HG02678 (cell line): ENCODE measurements around the gene CDON.
"Not testable (repeated sequence)": the region's sequence is repeated elsewhere in the genome, so short reads cannot be mapped to it uniquely, and the experiment has no call there.

Source experiments
- ATAC-seq: cut with Tn5 transposase; IDR thresholded peaks from one replicate; pipeline ENCODE4 v1.9.1; 2021; ENCODE audit warnings: mild to moderate bottlenecking, moderate library complexity; ENCODE audit not compliant: unreplicated experiment

The CDON gene

GRCh38 chr11:126046570-126047195 lies 16.0 kb downstream of the CDON start:
- no peak for ATAC-seq

GRCh38 chr11:126039485-126040271 lies 23.0 kb downstream of the CDON start:
- ATAC-seq: no peak

- no peak for ATAC-seq
Measured at GRCh38 chr11:126035718-126036117, 26.9 kb downstream of the CDON start.

GRCh38 chr11:126034933-126035425 lies 27.7 kb downstream of the CDON start:
- no peak for ATAC-seq

DNA sequence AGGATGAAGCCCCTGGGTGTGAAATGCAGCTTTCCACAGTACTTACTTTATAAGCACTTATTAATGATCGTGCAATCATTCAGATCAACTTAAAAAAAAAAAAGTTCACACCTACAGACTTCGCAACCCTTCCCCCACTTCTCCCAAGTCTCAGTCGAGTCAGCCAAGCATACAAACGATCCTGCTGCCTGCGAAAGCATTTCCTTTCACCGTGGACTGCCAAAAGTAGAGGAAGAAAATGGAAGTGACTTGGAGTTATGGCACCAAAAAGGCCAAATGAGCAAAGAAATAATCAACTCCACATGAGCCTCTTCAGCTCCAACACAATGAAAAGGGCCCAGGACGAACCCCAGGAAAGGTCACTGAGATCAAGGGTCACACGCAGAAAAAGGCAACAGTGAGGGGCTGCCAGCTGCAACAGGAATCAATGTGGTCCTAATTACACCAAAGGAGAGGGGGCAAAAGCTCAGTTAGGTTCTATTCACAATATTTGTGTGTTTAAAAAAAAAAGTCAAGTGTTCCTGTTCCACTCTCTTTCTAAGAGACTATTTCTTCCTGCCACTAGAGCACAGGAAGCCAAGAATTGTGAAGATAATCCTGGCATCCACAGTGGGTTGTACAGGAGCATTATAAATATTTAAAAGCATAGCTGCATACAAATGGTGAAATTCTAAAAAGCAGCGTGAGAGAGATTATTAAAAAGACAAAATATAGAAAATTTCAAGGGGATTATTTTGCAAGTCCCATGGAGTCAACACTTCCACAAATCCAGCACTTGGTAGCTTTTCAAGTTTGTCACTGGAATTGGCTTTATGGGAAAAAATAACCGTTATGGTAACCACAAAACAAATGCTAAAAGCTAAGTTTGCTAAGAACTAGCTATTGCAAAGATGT lies 28.4 kb downstream of the CDON start:
- ATAC-seq: no peak

DNA sequence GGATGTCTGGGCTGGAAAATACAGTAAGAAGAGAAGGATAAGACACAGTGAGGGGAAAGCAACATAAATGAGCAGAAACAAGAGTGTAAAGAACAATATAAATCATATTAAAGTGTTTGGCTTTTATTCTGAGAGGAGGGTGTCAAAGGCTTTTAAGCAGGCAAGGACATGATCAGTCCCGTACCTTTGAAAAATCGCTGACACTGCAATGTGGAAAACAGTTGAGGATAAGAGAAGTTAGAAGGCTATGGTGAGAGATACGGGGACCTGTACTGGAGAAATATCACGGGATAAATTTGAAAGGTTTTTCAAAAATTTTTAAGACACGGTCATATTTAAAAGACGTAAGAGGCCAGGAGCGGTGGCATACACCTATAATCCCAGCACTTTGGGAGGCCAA lies 30.3 kb downstream of the CDON start:
- no peak for ATAC-seq

DNA sequence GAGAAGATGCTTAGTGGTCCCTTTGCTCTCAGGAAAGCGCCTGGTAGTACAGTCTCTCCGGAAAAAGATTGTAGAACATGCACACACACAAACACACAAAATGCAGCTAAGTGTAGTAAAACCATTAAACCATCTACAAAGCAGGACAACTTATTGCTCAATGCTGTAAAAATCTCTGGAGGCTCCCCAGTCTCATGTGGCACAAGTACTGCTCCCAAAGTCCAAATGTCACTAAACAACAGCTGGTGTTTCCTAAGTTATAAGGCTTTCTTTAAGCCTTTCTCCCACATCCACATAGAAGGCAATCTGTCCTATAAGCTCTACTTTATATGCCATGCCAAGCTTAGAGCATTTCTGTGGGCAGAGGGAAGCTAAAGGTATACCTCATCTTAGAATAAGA lies 32.9 kb downstream of the CDON start:
- ATAC-seq: no peak

DNA sequence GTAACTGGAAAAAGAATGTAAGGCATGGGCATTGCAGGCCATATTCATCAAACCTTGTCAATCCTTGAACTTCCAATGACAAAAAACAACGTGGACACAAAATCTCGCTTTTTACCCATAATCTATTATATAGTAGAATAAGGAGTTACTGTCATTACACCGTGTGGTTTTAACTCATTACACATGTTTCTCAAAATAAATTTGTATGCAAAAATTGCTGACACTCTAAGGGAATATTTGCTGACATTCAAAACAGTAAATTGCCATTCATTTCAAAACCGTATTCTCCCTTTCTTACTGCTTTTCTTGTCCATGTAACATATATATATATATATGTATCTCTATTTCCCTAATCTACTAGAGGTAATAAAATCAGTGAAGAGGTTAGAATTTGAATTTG lies 33.4 kb downstream of the CDON start:
- no peak for ATAC-seq

DNA sequence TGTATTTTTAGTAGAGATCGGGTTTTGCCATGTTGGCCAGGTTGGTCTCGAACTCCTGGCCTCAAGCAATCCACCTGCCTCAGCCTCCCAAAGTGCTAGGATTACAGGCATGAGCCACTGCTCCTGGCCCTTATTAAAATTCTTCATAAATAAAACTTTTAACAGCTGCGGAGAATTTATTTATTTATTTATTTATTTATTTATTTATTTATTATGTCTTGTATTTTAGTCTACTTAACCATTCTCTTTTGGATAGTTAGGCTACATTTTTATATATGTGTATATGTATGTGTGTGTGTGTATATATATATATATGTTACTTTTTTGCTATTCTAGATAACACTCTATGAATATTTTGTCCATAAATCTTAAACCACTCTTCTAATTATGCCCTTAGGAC lies 34.1 kb downstream of the CDON start:
- ATAC-seq: not testable (repeated sequence)

DNA sequence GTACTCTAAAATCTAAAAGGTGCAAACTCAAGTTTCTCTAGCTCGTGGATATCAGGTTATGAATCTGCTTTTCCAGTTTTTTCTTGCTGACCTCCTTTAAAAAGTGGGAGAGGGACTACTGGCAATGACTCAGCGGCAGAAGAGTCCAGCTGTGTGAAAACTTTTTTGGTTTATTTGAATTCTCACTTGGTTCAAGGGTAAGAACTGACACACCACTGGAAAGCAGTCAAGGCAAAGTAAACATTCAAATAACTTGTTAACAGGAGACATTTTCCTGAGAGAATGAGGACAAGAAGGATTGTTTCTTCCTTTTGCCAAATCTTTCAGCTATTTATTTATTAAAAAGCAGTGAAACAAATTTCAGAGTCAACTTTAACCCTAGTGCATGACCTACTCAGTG lies 36.1 kb downstream of the CDON start:
- no peak for ATAC-seq

DNA sequence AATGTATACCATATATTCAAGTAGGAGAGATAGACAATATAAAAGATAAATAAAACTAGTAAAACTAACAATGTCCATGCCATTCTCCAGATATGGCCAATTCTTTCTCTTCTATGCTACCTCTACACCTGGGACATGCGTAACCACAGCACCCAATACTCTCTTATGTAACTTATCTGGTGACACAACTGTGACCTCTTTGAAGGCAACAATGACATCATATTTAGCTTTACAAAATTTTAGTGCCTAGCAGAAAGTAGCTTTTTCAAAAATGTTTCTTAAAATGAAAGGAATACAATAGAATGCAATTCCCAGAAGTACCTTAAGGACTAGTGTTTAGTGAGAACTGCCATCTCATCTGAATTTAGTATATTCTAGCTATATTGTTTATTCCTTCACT lies 36.8 kb downstream of the CDON start:
- no peak for ATAC-seq

GRCh38 chr11:126024123-126024522 lies 38.5 kb downstream of the CDON start:
- no peak for ATAC-seq

DNA sequence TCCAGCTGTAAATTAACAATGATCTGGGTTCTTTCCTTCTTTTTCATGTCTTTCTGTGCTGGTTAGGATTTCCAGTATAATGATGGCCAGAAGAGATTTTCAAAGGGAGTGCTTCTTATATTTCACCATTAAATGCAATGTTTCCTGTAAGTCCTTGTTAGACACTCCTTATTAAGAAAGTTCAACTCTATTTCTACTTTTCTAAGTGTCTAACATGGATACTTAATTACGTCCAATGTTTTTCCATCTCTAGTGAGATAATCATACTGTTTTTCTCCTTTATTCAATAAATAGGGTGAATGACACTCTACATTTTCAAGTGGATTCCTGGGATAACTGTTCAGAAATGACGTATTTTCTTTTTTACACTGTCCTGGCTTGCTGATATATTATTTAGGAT lies 49.8 kb downstream of the CDON start:
- no peak for ATAC-seq

DNA sequence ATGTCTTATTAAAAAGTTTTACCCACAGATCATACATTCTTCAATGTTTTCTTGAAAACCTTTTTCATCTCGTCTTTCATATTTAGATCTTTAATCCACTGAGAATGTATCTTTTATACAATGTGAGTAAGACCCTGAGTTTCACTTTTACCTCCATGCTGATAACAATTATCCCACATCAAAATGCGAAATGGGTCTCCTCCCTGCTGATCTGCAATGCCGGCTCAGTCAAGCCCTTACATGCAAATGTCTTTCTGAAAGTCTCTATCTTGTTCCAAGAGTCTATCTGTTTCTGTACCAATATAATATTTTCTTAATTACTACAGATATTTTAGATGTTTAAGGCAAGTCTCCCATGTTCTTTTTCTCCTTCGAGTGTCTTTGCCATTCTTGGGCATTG lies 50.9 kb downstream of the CDON start:
- ATAC-seq: no peak

- no peak for ATAC-seq
Measured at GRCh38 chr11:126011265-126011664, 51.4 kb downstream of the CDON start.

DNA sequence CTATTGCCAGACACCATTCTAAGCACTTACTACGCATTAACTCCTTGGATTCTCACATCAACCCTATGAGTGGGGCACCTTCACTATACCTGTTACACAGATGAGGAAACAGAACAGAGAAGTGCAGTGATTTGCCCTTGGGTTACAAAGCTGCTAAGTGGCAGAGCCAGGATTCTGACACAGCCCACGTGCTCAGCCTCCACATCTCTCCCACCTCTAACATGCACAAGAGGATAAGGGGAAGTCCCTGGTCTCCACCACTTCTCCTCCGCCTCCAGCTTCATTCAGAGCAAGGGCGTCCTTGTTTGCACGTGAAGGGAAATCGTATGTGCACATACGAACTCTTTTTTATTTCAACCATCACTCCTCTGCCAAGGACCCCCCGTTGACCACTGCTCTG lies 53.7 kb downstream of the CDON start:
- no peak for ATAC-seq

GRCh38 chr11:126007238-126007637 lies 55.4 kb downstream of the CDON start:
- ATAC-seq: no peak

DNA sequence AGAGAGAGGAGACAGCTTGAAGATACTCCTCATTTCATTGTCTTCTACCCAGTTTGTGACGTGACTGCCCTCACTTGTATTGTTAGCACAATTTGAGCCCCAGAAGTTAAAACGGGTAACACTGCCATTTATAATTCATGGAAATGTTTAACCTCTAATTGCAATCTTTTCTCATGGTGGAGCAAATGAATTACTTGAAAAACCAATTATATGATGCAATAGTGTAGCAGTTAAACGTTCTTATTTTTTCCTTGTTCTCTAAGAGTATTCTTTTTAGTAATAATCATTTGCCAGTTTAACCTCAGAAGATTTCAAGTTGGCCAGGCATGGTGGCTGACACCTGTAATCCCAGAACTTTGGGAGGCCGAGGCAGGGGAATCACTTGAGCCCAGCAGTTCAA lies 56.6 kb downstream of the CDON start:
- ATAC-seq: no peak

GRCh38 chr11:126002181-126002580 lies 60.5 kb downstream of the CDON start:
- no peak for ATAC-seq

DNA sequence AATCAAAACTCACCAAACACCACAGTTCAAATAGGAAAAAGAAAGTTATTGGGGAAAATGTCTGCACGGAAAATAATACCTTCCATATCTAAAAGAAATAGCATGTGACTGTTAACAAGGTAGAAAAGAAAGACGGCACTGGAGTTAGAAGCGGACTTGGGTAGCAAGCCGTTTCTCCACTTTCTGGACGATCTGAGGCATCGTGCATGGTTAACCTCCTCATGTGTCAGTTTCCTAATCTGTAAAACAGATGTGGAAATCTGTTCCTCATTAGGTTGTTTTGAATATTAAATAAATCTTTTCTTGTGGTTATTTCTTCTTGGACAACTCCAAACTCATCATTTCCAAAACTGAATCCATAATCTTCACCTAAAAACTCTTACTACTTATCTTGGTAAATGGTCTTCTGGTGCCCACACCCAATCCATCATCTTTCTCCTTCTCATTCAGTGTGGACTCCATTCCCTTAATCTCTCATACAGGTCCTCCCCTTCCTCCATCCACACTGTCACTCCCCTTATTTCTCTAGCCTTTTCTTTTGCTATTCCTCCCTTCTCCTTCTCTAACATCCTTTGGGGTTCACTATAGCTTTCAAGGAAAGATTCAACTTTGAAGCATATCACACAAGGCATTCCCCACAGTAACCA lies 63.3 kb downstream of the CDON start:
- ATAC-seq: no peak

DNA sequence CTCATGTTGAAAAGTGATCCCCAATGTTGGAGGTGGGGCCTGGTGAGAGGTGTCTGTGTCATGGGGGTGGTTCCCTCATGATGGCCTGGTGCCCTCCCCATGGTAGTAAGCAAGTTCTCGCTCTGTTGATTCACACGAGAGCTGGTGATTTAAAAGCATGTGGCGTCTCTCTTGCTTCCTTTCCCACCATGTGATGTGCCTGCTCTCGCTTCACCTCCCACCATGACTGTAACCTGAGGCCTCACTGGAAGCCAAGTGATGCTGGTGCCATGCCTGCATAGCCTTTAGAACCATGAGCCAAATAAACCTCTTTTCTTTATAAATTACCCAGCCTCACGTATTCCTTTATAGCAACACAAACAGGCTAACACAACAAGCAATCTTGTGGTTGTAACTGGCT lies 64.4 kb downstream of the CDON start:
- no peak for ATAC-seq
